ENCODE results near the gene GRIA1. TPM values are rescaled to one million over a fixed set of nuclear protein-coding genes. Genes with fewer than 3 reads are reported as not detected.

Gene GRIA1
- total and polyA plus RNA-seq, 2 donors (not counting 1 experiment from before 2014, with no cell fraction given) = not detected

DNA sequence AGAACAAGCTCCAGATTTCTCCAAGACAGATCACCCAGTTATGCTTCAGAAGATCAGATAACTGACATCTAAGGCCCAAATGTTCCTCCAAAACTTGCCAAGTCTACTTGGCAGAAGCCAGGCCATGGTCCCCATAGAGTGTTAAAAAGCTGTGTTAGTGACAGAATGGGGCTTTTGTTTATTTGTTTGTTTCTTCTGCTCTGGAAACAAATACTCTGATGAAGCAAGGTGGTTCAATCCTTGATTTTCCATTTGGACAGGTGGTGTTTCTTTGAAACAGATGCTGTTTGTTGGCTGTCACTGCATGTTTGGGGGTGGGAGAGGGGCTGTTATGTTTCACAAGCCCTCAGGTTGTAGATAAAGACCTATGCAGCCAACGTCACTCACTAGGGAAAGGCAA, 284.2 kb downstream of the GRIA1 start:
- Histone ChIP-seq H4K20me1 (ENCODE audit: control insufficient read depth, insufficient read depth, low read length, poor library complexity, severe bottlenecking) (no peaks in the 10 kb centered on the region), H3K27me3 (replicated peaks in 1 of 4; ENCODE audit: control extremely low read depth in 1 of 4, control insufficient read depth in 3 of 4, insufficient read depth in 4 of 4, low read length in 3 of 4) (no peaks in the 10 kb centered on the region), H3K27ac (ENCODE audit: low read length in 2 of 2) (no peak overlapping the region), H3K9ac (ENCODE audit: low read length) (no peak overlapping the region), H3K79me2 (ENCODE audit: control insufficient read depth, insufficient read depth, low read length) (no peaks in the 10 kb centered on the region), H3K4me1 (ENCODE audit: control insufficient read depth in 2 of 2, insufficient read depth in 2 of 2, low read length in 2 of 2) (no peaks in the 10 kb centered on the region), H3K9me3 (ENCODE audit: control extremely low read depth in 1 of 3, control insufficient read depth in 2 of 3, insufficient read depth in 1 of 3, low read length in 2 of 3) (no peaks in the 10 kb centered on the region), H3K4me2 (replicated peaks; ENCODE audit: low read depth, low read length, poor library complexity, severe bottlenecking) (no peak overlapping the region), H3K4me3 (ENCODE audit: control extremely low read depth in 1 of 5, extremely low read depth in 1 of 5, insufficient read depth in 1 of 5, low read depth in 2 of 5, low read length in 4 of 5) (no peak overlapping the region), H3K36me3 (replicated peaks in 1 of 2; ENCODE audit: control extremely low read depth in 1 of 2, control insufficient read depth in 1 of 2, extremely low read depth in 1 of 2, insufficient read depth in 2 of 2, low read length in 1 of 2) (no peaks in the 10 kb centered on the region), H2AFZ (ENCODE audit: insufficient read depth, low read depth, low read length, poor library complexity, severe bottlenecking) (no peak overlapping the region)
- CTCF ChIA-PET = no interaction called here
- TF ChIP-seq CTCF (IDR thresholded peaks at IDR 0.05) (no peak), EZH2 (IDR thresholded peaks at IDR 0.05; ENCODE audit: borderline replicate concordance, insufficient read depth, low read depth, low read length, poor library complexity, severe bottlenecking) (no peak)
- H3K4me1 Mint-ChIP-seq = no peaks in the 10 kb centered on the region
- no peak for ATAC-seq (ENCODE audit: low read depth)
- POLR2A ChIA-PET = no interaction called here
- no peak for DNase-seq
- peaks cover 9% of the 10 kb centered on the region for H3K27me3 Mint-ChIP-seq
- intact Hi-C loops (cut with micrococcal nuclease) = no loop called here
- H3K9me3 Mint-ChIP-seq (ENCODE audit: insufficient read depth) = no peaks in the 10 kb centered on the region
- no peak overlapping the region for H3K4me3 Mint-ChIP-seq
- no peak overlapping the region for H3K27ac Mint-ChIP-seq
- WGBS (ENCODE audit: insufficient coverage) = no CpG with 5 or more reads among the region's 1 CpG

DNA sequence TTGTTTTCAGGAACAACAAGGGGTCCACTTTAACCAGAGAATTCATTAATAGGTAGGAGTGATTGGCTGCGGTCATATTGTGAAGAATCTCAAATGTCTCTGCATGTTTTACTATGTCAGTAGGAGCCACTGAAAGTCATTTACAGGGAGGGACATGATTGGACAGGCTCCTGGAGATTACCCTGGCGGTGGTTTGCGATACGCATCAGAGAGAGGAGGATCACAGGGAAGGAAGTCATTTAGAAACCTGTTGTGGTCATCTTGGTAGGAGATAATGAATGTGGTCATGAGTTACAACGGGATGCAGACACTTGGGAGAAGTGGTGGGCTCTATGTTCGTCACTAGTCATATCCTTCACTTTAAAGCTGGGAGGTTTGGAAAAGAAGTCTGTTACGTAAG, 285.5 kb downstream of the GRIA1 start:
- TF ChIP-seq CTCF (IDR thresholded peaks at IDR 0.05) (no peak), EZH2 (IDR thresholded peaks at IDR 0.05; ENCODE audit: borderline replicate concordance, insufficient read depth, low read depth, low read length, poor library complexity, severe bottlenecking) (no peak)
- POLR2A ChIA-PET = no interaction called here
- Mint-ChIP-seq H3K27ac (no peak overlapping the region), H3K9me3 (ENCODE audit: insufficient read depth) (no peaks in the 10 kb centered on the region), H3K4me3 (no peak overlapping the region), H3K4me1 (no peaks in the 10 kb centered on the region), H3K27me3 (peaks cover 9% of the 10 kb centered on the region)
- no peak overlapping the region for H3K9ac ChIP-seq (ENCODE audit: low read length)
- no peaks in the 10 kb centered on the region for H4K20me1 ChIP-seq (ENCODE audit: control insufficient read depth, insufficient read depth, low read length, poor library complexity, severe bottlenecking)
- H3K4me2 ChIP-seq (replicated peaks; ENCODE audit: low read depth, low read length, poor library complexity, severe bottlenecking) = no peak overlapping the region
- WGBS (ENCODE audit: insufficient coverage) = 64% methylated on average over 6 of the region's 7 CpGs
- DNase-seq (no peak), ATAC-seq (ENCODE audit: low read depth) (no peak)
- no peak overlapping the region for H2AFZ ChIP-seq (ENCODE audit: insufficient read depth, low read depth, low read length, poor library complexity, severe bottlenecking)
- H3K27ac ChIP-seq (ENCODE audit: low read length in 2 of 2) = no peak overlapping the region
- H3K36me3 ChIP-seq (replicated peaks in 1 of 2; ENCODE audit: control extremely low read depth in 1 of 2, control insufficient read depth in 1 of 2, extremely low read depth in 1 of 2, insufficient read depth in 2 of 2, low read length in 1 of 2) = no peaks in the 10 kb centered on the region
- H3K4me3 ChIP-seq (ENCODE audit: control extremely low read depth in 1 of 5, extremely low read depth in 1 of 5, insufficient read depth in 1 of 5, low read depth in 2 of 5, low read length in 4 of 5) = no peak overlapping the region
- H3K9me3 ChIP-seq (ENCODE audit: control extremely low read depth in 1 of 3, control insufficient read depth in 2 of 3, insufficient read depth in 1 of 3, low read length in 2 of 3) = no peaks in the 10 kb centered on the region
- H3K79me2 ChIP-seq (ENCODE audit: control insufficient read depth, insufficient read depth, low read length) = no peaks in the 10 kb centered on the region
- H3K27me3 ChIP-seq (replicated peaks in 1 of 4; ENCODE audit: control extremely low read depth in 1 of 4, control insufficient read depth in 3 of 4, insufficient read depth in 4 of 4, low read length in 3 of 4) = no peaks in the 10 kb centered on the region
- CTCF ChIA-PET = no interaction called here
- intact Hi-C loops (cut with micrococcal nuclease) = no loop called here
- no peaks in the 10 kb centered on the region for H3K4me1 ChIP-seq (ENCODE audit: control insufficient read depth in 2 of 2, insufficient read depth in 2 of 2, low read length in 2 of 2)

Data from B cell (primary cell).